HCEC 1CT (cell line): ENCODE data around the gene CLASP1.
"Not testable (repeated sequence)": the region's sequence is repeated elsewhere in the genome, so short reads cannot be mapped to it uniquely, and the experiment has no call there.

Source experiments
- DNase-seq: peaks from one replicate; pipeline ENCODE4 v3.0.0-alpha.2; 2017

CLASP1 gene

DNA sequence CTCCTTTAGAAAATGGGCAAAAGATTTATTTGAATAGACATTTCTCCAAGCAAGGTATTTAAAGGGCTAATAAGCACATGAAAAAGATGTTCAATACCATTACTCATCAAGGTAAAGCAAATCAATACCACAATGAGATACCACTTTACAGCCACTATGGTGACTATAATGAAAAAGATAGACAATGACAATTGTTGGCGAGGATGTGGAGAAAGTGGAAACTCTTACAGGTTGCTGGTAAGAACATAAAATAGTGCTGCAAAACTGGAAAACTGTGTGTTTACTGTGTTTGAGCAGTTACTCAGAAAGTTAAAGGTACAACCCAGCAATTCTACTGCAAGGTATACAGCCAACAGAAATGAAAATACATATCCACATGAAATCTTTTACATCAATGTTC is 150.5 kb downstream of the CLASP1 start:
- DNase-seq, result no peak

DNA sequence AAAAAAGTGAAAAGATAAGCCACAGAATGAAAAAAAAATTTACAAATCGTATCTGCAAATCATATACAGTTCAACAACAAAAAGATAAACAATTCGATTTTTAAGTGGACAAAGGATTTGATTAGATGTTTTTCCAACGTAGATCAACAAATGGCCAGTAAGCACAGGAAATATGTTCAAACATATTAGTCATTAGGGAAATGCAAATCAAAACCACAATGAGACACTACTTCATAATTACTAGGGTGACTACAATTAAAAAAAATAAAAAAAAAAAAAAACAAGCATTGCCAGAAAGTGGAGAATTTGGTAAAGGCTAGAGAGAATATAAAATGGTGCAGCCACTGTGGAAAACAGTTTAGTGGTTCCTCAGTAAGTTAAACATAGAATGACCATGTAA is 156.9 kb downstream of the CLASP1 start:
- peak; percentile 22 for DNase-seq

DNA sequence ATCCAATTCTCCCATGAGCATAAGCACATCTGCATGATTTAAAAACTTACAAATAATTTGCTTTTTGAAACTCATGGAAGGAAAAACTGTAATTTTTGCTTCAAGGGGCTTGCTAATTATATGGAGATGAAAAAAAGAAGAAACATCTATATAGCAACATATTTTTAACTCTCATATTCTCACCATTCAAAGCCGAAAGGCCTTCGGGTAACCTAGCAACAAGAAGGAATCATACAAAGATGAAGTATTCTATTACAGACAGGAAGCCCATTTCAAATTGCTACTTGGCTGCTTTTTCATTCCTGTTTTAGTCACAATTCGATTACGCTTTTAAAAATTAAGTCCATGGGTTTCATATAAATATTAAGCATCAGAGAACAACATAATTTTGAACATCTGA is 157.7 kb downstream of the CLASP1 start:
- no peak for DNase-seq

DNA sequence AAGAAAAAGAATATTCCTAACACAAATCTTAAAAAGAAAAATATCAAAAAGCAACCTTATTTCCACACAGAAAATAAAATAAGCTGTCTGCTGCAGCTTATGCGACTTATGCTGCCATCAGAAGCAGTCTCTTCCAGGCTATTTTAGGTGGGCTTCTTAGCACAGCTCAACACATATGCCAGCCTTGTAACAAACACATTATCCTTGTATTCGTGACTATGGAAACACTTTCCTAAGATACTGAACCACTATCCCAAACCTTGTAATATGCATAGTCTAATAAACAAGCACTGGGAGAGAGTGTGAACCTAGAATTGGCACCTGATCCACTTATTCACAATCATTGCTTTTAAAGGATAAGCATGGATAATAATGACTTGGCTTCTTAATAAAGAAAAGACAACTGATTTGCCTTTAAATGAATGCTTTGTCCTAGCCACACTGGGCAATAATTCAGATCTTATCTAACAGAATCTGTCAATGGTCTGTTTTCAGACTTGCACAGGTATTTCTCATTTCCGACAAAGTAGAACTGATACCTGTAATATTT is 158.6 kb downstream of the CLASP1 start:
- no peak for DNase-seq

DNA sequence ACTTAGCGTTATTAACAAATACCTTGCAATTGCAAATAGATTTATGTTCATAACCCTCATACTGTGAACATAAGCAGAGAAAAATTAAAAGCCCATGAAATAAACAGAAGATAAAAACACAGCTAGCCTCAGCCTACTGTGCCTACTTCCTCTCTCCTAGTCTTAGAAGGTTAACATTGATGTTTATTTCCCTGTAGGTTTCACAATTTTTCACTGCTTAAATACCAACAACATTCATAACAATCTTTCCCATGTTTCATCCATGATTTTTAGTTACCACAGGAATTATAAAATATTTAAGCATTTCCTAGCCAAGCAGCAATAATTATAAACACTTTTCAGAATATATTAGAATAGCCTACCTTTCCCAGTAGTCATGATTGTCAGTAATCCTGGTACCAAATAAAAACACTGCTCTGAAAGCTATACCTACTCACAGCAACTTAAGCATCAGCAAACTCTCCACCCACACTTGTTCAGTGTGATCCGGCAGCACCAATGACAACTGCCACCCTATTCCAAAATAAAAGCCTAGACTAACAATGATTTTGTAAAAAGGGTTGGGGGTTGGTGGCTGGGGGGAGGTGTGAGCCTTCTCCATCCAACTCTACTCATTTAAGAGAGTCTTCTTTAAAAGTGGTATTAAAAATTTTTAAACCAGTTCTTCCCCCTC is 159.2 kb downstream of the CLASP1 start:
- DNase-seq, result peak; percentile 41

DNA sequence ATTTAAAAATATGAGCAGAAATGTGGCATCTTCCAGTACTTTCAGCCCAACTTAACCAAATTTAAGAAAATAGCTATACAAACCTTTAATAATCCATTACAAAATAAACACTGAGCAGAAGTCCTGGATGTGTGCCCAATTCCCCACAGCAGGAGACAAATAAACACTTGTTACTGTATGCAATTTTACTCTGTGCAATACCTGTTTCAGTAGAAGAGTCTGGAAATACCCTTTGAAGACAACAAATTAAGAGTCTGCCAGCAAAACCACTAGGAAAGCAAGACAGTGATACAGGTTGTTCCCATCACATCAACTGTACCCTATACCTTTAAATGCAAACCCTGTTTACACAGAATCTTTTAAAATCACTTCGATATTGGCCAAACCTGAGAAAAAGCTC is 160.0 kb downstream of the CLASP1 start:
- peak; percentile 20 for DNase-seq

DNA sequence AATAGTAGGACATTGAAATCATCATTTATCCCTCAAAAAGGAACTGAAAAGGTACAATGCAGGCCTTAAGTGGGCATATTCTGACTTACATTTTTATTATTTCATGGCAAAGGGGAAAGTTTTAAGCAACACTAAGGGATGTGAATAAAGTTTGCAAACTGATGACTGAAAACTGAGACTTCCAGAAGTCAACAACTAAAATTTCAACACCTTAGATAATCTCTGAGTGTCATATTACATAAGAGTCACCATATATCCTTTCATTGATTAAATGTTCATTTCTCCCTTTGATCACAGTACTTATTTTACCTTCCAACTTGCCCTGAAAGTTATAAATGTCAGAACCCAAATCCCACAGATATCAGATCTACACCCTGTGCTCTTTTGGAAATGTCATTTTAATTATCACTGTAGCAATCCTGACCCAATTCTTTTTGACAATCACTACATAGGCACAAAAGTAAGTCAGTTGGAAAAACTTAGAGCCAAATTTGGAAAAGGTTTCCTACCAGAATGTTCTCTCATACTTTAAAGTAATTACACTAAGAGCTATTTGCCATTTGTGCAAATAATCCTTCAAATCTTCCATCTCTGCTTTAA is 163.0 kb downstream of the CLASP1 start:
- DNase-seq, result no peak

DNA sequence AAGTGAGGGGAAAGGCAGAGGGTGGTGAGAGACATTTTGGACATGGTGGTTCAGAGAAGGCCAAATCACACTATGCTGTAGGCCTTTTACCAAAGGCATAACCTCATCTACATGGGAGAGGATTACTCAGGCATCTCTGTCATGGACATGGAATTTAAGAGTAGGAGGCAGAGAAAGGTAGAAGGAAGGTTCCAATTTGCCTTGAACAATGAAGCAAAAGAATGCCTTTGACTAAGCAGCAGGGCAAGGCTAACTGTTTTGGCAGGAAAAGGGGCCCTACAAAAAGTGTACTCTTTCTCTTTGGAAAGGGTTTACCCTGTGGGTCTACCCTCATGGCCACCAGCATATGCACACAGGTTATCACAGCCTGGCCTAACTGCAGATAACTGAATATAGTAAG is 164.2 kb downstream of the CLASP1 start:
- peak; percentile 58 for DNase-seq

DNA sequence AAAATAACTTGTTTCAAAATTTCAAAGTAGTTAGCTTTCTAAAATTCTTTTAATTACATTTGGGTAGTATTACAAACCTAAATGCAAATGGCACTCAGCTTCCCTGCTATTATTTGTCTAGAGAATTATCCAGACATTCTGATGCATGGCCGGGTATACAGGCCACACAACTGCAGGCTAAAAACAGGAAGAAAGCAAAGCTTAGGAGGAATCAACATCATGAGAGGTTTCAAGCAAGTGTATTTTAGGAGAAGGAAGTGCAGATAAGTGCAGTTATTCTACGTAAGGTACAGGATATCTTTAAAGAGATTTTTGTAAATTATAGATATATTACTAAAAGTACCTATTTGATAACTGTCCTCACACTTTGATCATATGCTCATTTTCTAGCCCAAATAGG is 165.4 kb downstream of the CLASP1 start:
- no peak for DNase-seq

DNA sequence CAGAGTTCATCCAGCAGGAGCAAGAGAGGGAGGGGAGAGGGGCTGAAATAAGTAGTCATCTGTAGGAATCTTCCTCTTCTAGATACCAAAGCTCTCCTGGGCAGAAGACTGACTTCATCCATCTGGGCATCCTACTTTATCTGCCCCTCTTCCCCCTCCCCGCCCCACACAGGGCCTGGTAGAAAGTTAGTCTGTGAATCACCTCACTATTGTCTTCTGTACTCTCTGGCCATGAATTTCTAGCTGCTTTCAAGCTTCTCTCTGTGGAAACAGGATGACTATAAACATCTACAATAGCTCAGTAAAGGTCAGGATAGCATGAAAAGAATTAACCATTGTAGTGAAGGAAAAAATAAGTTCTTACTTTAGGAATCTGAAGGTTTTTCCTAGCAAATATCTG is 166.2 kb downstream of the CLASP1 start:
- DNase-seq, result no peak

DNA sequence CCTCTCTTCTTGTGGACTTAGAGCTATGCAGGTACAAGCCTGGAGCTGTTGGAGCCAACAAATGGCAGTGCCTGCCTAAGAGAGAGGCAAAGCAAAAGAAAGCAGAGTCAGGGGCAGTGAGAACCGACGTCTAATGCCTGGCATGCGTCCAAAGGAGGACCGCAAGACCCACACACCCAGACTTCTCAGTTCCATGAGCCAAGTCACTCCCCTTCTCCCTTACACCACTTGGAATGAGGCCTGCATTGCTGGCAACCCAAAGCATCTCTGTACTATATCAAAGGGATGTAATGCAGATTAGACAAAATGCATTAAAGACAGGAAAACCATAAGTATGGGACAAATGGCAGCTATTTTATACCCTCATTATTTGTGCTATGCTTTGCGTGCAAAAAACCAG is 168.4 kb downstream of the CLASP1 start:
- DNase-seq, result no peak

DNA sequence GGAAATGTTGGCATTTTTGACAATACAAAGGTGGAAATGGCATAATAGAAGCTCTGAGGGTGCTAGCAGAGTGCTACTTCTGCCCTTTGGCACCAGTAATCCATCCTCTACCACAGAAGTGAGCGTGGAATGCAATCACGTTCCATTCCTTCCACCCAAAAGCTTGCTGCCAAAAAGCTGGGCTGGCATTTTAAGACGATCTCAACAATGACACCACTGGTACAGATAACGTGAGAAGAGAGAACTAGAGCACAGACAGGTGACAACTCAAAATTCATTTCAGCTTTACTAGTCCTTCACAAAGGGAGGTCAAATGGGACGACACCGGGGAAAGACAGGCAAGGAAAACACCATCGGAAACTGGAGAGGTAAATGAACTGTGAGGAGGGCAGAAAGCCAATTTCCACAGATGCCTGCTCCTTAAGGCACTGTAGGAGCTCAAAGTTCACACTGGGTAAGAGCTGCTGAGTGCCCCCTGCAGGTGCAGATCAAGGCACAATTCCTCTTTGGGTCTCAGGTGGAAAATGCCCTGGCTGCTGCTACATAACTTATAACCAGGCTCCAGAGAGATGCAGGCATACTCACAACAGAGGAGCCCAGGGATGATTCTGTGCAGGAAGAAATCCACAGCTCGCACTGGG is 169.3 kb downstream of the CLASP1 start:
- DNase-seq, result no peak

DNA sequence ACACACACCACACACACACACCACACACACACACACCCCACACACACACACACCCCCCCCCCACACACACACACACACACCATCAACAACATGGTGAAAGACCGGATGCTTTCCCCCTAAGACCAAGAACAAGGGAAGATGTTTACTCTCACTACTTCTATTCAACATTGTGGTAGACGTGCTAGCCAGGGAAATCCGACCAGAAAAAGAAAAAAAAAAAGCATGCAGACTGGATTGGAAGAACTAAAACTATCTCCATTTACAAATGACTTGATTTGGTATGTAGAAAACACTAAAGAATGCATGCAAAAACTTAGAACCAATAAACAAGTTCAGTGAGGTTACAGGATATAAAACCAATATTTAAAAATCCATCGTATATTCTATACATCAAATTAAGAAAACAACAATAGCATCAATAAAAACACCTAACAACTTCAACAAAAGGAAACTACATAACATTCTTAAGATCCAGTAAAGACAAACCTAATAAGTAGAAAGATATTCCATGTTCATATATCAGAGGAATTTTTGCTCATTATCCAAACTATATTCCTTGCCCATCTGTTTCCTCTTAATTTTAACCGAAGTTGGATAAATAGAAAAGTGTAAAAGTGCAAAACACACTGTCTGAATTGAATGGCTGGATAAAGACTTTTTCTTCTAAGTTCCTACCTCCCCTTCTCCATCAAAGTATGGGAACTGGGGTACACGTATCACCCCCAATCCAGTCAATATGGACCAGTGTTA is 170.1 kb downstream of the CLASP1 start:
- no peak for DNase-seq

DNA sequence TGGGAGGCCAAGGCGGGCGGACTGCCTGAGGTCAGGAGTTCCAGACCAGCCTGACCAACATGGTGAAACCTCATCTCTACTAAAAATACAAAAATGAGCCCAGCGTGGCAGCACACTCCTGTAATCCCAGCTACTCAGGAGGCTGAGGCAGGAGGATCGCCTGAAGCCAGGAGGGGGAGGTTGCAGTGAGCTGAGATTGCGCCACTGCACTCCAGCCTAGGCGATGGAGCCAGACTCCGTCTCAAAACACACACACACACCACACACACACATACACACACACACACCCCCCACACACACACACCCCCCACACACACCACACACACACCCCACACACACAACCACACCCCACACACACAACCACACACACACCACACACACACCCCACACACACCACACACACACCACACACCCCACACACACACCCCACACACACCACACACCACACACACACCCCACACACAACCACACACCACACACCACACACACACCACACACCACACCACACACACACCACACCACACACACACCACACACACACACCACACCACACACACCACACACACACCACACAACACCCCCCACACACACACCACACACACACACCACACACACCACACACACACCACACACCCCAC is 170.8 kb downstream of the CLASP1 start:
- DNase-seq, result not testable (repeated sequence)

DNA sequence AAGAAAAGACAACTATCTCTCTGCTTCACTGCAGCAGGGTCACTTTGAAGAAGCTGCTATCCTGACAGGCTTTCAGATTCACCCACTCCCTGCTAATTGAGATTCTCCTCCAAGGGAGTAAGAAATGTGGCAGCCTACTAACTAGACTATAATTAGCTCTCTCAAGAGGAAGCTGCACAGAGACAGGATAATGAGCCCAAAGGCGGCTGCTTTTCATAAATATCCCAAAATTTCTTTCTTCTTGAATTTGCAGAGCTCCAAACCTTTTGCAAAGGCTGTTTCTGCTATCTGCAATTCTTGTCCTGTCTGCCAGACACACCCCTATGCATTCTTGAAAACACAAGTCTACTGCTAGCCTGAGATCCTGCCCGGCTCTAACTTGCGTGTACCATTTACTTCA is 172.6 kb downstream of the CLASP1 start:
- DNase-seq, result no peak

DNA sequence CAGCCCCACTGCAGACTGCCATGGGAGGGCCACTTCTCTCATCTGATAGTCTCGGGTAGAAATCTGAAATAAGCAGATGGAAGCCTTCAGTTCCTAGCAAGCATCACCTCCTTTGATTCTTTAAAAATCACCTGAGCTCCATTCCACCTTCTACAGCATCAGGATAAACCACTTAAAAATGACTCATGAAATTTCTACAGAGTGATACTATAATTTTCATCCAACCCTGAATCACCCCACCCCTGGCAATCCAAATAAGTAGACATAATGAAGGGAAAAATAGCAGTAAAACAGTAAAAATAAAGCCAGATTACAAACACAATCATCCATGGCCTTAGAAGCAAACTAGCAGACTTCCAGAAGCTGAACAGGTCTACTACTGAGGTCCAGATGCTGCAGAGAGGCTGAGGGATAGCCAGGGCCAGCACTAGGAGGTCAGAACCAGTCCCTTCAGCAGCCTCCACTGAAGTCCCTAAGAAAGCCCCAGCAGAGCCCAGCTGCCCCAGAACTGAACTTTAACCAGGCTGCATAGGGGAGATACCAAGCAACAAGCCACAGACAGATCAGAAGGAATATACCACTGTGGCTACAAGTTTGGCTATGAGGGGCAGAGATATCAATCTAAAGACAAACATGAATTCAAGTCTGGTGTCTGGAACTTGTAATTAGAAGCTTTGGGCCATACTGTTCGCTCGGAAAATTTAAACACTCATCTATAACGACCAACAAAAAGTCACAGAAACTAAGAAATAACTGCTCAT is 173.3 kb downstream of the CLASP1 start:
- peak; percentile 27 for DNase-seq

DNA sequence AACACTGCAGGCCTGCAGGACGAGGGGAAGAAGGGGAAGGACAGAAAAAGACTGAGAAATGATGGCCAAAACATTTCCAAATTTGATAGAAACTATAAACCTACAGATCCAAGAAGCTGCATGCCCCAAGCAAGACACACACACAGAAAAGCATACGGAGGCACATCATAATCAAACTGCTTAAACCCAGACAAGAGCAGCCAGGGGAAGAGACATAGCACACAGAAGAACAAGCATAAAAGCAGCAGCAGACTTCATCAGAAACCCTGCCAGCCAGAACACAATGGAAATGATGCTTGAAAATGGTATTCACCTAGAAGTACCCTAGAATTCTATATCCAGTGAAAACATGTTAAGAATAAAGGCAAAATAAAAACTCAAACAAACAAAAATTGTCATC is 175.8 kb downstream of the CLASP1 start:
- DNase-seq, result no peak

DNA sequence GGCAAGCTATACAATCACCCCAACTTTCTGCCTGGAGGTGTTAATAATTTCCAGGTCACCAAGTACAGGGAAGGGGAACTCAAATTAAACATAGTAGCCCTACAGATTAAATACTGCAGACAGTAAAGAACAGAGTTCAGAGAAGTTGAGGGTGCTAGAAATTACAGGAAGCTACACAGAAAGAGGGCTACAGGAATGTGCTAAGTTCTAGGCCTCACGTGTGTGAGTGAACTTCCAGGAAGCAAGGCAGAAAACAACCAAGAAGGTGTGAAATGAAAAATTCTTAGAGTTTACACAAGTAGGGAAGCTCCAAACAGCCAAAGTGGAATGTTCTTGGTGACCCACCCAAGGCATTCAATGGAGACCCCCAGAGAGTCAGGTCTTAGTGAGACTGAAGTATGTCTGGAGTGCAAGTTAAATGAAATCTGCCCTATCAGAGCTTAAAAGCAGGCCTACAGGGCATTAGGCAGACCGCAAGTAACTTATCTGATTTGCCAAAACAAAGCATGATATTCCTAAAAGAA is 176.7 kb downstream of the CLASP1 start:
- no peak for DNase-seq

DNA sequence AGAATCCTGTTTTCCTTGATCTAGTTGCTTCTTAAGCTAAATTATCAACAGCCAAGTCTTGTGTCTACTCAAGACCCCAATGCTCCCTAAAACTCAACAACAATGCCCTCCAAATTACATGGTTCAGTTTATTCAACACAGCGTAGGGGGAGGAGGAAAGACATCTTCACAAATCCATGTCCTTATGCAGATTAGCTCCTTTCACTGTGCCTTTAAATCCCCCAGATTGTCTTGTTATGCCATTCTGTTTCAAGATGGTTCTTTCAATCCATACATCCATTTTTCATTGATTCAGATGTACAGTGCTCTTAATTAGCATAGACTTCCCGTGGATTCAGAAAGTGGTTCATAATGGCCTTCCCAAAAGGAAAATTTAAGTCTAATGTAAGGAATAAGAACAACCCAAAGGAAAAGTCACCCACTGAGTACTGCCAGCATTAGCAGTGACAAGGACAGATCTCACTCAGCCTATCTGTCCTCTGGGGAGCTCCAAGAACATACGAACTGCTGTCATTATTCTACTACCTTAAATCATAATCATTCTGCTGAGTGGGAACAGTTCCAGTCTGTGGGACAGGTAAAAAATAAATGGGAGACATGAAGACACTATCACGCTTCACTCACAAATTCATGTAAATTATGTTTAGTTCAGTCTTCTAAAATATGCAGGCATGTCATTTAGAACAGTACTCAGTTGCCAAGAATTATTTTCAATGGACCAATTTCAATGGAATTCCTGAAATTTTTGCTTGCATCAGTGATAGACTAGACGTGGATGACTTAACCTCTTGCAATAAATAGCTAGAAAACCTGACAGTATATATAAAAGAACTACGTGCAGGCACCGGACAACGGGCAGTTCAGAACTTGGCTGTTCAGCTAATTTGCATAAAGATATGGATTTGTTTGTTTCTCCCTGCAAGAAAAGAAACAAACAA is 177.5 kb downstream of the CLASP1 start:
- peak; percentile 66 for DNase-seq

DNA sequence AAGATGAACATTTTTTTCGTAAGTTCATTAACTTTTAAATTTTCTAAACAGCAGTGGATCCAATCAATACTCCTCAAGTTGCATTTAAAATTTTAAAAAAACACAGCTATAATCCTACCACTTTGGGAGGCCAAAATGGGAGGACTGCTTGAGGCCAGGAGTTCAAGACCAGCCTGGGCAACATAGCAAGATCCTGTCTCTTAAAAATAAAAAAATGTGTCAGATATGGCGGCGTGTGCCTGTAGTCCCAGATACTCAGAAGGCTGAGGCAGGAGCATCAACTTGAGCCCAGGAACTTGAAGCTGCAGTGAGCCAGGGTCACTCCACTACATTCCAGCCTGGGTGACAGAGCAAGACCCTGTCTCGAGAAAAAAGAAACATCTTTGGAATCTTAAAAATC is 178.3 kb downstream of the CLASP1 start:
- no peak for DNase-seq

DNA sequence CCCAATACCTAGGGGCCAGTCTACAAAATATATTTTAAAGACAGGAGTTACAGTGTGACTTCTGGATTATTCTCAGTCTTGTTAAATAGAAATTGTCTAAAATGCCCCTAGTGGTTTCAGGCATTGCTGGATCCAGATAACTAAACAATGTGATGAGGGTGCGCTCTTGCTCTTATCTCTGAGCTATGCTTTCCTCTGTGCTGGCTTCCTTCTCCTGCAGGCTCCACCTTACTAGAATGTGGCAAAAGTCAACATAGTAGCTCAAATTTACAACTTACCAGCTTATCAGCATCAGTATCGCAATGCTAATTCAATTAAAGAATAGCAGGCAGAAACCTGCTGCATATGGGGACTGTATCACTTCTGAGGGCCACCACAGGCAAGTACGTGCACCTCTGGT is 179.9 kb downstream of the CLASP1 start:
- DNase-seq, result no peak
